Heart left ventricle (tissue), 13 donors: ENCODE data around the gene RELT.

Source experiments
- CTCF ChIP-seq, 12 donors: fragments of 200-600 bp; sonication (generic) in 4 of 12; IDR thresholded peaks; one replicate each; pipeline versions ENCODE4 v1.5.0 to v1.8.0; 2018 to 2022; ENCODE audit warnings: antibody characterized with exemption in 12 of 12, mild to moderate bottlenecking in 5 of 12
- POLR2A ChIP-seq, 2 donors: fragments of 450-650 bp; IDR thresholded peaks; one replicate each; pipeline ENCODE4 v1.6.1; 2017; ENCODE audit warnings: antibody characterized with exemption in 2 of 2, mild to moderate bottlenecking in 2 of 2, moderate library complexity in 2 of 2
- donor health status: ischemic (EF 13 %, LVEDD 7.1; RV severe dilation, severe dysfunction).
- donor health status: DM: no; HTN: yes; CAD: no.
- donor health status: DM: no; HTN: no; CAD: no.
- donor health status: ischemic (EF 25% LVEDD 6.9; RV normal size, moderate dysfunction).
- donor health status: ischemic (EF 25% LVEDD 5.7; RV mildly dilated, moderate dysfunction).
- donor health status: ischemic (EF 35%, LVEDD 5.7; RV mildly dilated, moderate dysfunction).
- donor health status: nonischemic (EF 11% LVEDD 7.7; RV severe dilation, severe dysfunction).
- donor health status: DM: yes; HTN: yes; CAD: no.
- donor health status: PGD.
- donor health status: ischemic (EF 29% LVEDD 5.4; RV normal size, mild dysfunction).
- donor health status: nonischemic (EF 23%, LVEDD 6.1; RV moderate dilation, normal function).

GRCh38 chr11:73404506-73405145 is 28.4 kb downstream of the RELT start:
- TF ChIP-seq CTCF (IDR thresholded peaks at IDR 0.05) (no peak), POLR2A (IDR thresholded peaks at IDR 0.05) (no peak)
